Left colon (tissue), 2 donors: ENCODE measurements around the gene GSK3A. TPM values are rescaled to one million over a fixed set of nuclear protein-coding genes. Genes with fewer than 3 reads are reported as not detected.

Experiments used
- ATAC-seq: fragments of 200-7000 bp; cut with Tn5 transposase; one replicate; pipeline ENCODE4 v1.9.1; 2020; ENCODE audit warnings: mild to moderate bottlenecking, moderate library complexity
- DNase-seq, 2 donors: peaks; one replicate each; pipeline ENCODE4 v3.0.0-alpha.2; 2020
- intact Hi-C, 2 donors: fragments of 100-400 bp; cut with DNase I in 1 of 2; cut with micrococcal nuclease in 1 of 2; formaldehyde crosslinking; loops; one replicate each; pipeline versions ENCODE4 v1.11.2 to v1.14.0; 2022; cut with DNase I, micrococcal nuclease
- total RNA-seq, 2 donors: library from RNA; stranded (reverse); fragmentation: NEBNext Ultra II Directional; extraction: Animal tissue kit (Norgen Biotek cat#: 25700); gene quantifications; one replicate each; pipeline ENCODE4 v1.2.1, GENCODE V29; 2021
- donor health status: DM: no; HTN: no; CAD: no.
- donor health status: DM: yes; HTN: yes; CAD: no.

GSK3A gene
- total RNA-seq, 2 donors from 2014 or later = 40.9 to 43.3 TPM

DNA sequence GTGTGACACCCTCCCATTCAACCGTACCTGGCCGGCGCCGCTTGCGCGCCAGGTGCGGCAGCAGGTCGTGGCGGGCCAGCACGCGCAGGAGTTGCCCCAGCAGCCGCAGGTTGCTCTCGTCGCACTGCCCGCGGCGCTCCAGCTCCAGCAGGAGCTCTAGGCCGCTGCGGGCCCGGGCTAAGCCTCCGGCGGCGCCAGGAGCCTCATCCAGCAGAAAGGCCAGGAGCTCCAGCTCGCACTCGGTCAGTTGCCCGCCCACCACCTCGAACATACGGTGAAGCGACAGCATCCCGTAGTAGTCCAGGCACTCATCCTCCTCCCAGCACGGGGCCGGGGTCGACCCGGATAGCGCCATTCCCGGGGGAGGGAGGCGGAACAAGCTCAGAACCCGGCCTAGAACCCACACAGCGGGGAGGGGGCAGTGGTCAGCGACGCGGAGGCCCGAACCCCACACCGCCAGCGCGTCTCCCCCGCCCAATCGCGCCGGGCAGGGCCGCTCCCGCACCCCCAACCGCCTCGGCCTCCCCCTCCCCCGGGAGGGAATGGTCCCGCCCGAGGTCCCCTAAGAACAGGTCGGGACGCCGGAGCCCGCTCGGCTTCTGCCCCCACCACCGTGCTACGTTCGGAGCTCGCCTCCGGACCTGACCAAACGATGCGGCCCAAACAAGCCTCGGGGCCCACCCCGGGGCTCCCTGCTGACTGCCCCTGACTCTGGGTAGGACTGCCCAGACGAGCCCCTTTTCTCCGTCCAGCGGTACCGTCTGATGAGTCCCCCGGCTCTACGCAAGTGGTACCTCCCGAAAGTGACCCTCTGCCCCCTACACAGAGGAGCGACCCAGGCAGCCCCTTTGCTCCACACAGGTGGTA lies 25.5 kb downstream of the GSK3A start:
- DNase-seq (peak; percentile 43 to 62), ATAC-seq (peak; percentile 38)
- intact Hi-C loops = no loop called here

DNA sequence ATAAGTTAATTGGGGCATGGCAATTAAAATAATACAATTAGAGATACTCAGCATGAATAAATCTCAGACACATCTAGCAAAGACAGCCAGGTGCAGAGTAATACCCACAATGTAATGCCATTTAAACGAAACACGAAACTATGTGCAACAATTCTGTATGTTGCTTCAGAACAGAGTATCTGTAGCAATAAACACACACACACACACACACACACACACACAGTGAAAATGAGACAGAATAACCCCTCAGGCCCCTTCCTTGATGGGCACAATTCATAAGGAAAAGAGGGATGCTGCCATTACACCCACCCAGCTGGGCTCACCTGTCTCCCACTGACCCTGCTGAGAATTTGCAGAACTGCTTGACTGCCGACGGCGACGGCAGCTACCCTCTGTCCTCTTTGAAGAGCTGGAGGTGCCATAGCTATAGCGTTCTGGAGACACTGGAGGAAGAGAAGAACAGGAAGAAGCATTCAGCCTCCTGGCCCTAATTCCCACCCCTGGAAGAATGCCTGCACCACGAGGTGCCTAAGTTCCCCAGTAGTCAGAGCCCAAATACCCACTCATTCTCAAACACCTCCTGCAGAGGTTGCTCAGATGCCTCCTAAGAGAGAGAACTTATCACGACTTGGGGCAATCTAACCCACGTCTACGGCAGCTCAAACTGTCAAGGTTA lies 27.5 kb downstream of the GSK3A start:
- intact Hi-C loops = no loop called here

DNA sequence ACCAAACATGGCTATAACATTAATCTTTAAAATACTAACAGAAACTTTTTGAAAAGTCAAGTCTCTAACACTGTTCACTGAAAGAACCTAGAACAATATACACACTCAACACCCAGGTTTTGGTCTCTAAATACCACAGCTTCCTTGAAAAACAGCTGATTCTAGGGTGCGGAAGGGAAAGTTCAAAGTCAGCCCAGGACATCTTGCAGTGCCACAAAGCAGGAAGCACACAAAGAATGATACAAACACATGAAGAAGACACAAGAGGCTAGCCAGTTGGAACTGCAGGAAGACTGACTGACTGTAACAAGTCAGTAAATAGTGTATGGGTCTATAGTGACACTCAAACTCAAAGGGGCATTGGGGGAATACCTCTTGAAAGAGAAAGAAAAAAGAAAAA lies 29.5 kb downstream of the GSK3A start:
- intact Hi-C loops = no loop called here
- ATAC-seq (no peak), DNase-seq (no peak)

More for the DNA sequence above, 27.5 kb downstream of the GSK3A start:
- no peak for ATAC-seq
- no peak for DNase-seq

DNA sequence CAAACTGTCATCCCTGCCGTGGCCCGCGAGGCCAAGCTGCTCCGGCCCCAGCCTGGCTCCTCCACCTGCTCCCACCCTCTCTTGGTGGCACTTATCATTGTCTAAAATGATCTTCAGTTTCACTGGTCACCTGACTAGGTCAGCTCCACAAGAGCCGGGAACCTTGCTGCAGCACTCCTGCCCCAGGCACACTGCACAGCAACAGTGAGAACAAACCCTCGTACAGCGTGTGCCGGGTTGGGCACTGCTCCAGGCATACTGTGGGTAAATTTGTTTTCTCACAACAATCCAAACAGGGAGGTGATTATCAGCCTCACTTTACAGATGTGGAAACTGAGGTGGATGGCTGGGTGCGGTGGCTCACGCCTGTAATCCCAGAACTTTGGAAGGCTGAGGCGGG lies 33.8 kb downstream of the GSK3A start:
- no peak for ATAC-seq
- intact Hi-C loops = no loop called here
- no peak for DNase-seq

DNA sequence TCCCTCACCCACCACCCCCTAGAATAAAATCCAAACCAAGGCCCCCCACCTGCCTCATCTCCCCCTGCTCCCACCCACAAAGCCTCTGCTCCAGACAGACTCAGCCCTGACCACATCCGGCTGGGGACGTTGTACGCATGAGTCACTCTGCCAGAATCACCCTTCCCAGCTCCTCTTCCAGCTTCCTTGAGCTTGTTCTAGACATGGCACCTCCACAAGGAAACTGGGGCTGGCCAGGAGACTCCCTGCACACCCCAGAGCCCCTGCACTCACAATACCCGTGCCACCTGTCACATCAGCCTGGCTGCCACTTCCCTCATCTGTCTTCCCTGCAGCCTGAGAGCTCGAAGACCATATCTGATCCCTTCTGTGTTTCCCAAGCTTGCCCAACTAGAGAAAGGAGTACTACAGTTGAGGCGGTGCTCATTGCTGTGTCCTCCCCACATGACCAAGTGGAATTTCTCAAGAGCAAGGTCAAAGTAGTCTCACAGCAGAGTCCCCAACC lies 34.6 kb downstream of the GSK3A start:
- ATAC-seq = peak; percentile 68
- DNase-seq = no peak
- intact Hi-C loops = no loop called here

DNA sequence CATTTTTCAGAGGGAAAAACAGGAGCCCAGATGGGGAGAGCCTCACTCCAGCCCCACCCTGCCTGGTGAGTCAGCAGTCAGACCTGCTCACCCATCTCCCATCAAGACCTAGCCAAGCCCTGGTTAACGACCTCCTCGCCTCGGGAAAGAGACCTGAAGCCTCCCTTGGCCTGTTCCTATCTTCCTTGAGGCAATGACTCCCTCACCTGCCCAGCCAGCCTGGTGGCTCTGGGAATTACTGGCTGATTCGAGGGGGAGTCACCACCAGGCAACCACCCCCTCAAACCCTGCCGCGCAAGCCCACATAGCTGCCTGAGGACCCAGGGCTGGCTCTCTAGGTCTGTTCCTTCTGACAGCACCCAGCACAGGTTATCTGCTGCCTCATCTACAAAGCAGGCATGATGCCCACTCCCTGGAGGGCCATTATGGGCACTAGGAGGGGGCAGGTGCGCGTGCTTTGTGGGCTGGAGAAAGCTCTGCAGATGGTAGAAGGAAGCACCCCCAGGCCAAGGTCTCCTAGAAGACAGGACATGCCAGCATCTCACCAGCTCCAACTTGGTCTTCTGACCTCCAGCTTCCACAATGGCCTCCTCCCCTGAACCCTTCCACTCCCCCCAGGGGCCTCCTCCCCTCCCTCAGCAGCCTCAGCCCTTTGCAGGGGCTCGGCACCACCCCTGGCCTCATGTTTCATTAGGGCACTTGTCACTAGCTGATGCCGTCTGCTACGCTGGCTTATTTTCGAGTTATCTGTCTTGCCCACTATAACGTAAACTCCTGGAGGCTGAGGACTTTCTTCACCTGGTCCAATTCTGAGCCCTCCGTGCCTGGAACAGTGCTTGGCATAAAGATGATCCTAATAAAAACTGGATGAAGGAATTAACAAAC lies 35.3 kb downstream of the GSK3A start:
- ATAC-seq (peak; percentile 87), DNase-seq (peak in 1 of 2 donors; percentile 42)
- intact Hi-C loops = no loop called here

DNA sequence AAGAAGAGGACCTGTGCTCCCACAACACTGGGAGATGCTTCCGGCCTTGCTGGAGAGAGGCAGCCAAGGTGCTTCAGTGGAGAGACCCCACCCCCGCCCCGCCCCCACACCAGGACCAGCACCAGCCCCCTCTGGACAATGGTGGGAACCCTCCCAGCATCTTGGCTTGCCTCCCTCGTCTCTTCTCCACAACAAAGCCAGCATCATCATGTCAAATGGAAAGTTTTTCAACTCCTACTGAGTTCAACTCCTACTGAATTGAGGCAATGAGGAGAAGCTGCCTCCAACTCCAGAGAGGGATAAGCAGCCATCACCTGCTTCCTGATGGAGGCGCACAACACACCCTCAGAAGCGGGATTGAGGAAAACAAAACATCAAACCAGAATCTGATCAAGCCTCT lies 37.7 kb downstream of the GSK3A start:
- intact Hi-C loops = no loop called here
- no peak for DNase-seq
- ATAC-seq = no peak

DNA sequence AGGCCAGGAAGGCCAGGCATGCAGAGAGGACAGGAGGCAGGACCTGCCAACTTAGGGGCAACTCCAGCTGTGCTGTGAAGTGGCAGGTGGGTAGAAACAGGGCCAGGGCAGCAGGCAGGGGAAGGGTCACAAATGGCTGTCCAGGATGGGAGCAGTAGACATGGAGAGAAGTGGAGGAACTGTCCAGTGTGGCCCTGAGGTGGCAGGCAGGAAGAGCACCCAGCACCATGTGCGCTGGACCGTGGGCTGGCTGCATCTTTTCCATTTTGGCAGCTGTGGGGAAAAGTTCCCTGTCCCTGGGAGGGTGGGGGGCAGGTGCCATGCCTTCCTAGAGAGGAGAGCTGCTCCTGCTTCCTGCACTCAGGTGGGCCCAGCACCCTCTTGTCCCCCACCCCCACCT lies 38.7 kb downstream of the GSK3A start:
- DNase-seq (no peak), ATAC-seq (no peak)
- intact Hi-C loops = no loop called here

DNA sequence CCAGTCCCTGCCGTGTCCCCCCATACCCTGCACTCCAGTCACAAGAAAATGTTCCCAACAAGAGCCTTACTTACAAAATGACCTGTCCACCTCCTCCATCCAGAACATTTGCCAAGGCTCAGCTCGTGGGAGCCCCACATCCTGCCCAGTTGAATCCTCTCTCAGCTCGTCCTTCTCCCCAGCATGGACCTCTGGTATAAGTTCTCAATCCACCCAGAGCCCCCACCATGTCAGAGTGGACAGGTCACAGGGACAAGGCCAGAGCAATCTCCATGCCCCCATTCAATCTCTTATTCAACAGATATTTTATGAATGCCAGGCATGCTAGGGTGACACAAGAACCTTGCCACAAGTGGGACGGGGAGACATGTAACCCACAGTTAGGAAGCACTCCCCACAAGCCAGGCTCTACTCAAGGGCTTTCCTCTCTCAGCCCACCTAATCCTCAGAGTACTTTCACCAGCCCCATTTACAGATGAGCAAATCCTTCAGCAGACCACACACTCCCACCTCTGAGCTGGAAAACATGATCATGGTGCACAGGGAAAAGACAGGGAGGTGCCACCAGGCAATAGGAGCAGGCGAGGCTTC lies 40.0 kb downstream of the GSK3A start:
- no peak for ATAC-seq
- DNase-seq = no peak
- intact Hi-C loops = no loop called here

DNA sequence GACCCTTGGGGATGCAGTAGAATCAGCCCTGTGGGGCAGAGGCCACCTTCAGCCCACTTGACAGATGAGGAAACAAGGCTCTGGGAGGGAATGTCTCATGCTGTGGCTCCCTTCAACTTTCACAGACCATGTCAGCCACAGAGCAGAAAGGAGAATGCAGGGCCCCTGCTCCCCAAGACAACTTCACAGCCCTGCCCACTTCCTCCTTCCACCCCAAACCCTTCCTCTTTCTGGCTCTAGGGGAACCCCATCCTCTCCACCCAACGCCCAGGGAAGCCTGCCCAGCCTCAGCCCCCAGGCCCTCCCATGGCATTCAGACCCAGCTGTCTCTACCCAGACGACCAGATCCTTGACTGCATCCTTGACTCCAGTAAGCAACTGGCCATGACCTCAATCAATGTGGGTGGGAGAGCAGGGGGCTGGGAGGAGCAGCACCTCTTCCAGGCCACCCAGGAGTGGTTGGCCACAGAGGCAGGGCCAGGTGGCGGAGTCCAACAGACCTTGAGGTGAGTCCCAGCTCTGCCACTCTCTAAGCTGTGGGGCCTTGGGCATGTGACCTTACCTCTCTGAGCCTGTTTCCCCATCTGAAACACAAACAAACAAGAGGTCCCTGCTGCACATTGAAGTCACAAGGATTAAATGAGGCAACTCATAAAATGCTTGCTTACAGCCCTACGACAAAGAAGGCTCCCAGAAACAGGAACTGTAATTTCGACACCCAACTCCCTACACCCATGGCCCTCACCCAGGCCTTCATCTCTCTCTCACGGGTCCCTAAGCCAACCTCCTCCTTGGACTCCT lies 40.7 kb downstream of the GSK3A start:
- peak; percentile 4 for ATAC-seq
- peak in 1 of 2 donors; percentile 50 for DNase-seq
- intact Hi-C loops = no loop called here

DNA sequence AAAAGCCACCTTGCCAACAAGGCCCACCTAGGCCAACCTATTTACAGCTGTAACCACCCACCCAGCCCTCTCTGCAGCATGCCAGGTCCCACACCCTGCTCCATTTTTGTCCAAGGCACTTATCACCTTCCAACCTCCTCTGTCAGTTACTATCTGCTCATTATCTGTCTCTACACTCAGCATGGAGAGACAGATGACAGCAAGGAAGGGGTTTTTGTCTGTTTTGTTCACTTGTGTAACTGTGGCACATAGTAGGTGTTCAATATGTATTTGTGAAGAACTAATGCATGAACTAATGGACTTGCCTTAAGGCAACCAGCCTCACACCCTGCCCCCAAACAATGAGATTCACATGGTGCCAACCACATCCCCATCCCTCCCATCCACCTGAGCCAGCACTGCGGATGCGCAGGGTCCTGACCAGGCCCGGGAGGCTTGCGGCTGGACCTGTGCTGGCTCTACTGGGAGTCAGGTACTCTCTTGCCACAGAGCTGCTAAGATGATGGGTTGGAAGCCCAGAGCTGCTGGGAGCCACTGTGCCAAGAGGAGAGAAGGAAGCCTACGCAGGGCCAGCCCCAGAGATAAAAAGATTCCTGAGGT lies 42.2 kb downstream of the GSK3A start:
- DNase-seq (no peak), ATAC-seq (no peak)
- intact Hi-C loops = no loop called here

DNA sequence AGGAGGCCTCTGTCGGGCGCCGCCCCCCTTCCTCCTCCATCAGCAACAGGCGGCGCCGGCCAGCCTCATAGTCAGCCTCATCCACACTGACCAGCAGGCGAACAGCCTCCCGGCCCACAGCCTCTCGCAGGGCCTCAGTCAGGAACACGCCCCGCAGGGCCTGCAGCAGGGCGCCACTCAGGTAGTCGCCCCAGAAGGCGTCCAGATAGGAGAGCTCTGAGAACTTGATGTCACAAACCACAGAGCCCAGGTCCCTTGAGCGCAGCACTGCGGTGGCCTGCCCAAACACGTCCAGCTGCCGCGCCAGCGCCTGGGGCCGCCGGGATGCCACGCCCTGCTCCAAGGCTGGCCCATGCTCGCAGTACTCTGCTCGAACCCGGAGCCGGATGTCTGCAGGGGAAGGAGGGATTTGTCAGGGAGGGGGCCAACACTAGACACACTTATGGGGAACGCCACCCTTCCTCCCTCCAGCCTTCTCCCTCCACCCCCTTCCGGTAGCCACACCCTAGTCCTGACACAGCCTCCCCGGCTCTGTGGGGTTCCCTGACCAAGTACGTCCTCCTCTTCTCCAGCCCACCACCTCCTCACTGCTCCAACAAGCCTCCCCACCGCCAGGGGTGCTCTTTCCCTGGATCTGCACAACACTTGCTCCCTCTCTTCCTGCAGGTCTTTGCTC lies 42.8 kb downstream of the GSK3A start:
- ATAC-seq = peak; percentile 12
- intact Hi-C loops = no loop called here
- peak; percentile 43 to 62 for DNase-seq

DNA sequence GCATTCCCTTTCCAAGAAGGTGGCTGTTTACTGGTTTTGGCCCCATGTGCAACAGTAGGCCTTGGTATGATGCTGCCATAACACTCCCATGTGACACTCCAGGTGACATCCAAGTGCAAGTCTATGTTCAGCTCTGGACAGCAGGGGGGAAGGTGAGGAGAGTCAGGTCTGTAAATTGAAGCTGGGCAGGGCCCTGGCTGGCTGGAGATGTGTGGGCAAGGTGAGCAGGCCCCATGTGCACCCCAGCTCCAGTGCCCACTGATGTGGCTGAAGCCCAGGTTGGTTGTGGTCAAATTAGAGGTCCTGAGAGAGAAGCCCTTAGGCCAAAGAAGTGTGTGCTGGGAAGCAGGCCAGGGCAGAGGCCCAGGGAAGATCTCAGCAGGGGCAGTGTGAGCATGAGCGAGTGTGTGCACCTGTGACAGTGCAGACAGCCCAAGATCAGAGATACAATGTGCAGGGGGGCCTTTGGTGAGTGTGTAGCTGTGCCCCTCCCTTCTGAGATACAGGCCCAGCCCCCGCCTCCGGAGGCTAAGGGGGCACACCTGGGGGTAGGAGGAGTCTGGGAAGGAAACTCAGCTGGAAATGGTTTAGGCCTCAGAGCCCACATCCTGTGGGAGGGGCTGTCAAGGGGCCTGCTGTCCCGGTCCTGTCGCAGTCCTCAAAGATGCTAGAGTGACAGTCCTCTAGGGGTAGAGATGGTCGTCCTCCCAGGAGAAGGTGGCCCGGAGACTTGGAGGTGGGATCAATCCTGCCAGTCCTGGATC lies 43.5 kb downstream of the GSK3A start:
- peak; percentile 22 for ATAC-seq
- peak; percentile 54 to 60 for DNase-seq

DNA sequence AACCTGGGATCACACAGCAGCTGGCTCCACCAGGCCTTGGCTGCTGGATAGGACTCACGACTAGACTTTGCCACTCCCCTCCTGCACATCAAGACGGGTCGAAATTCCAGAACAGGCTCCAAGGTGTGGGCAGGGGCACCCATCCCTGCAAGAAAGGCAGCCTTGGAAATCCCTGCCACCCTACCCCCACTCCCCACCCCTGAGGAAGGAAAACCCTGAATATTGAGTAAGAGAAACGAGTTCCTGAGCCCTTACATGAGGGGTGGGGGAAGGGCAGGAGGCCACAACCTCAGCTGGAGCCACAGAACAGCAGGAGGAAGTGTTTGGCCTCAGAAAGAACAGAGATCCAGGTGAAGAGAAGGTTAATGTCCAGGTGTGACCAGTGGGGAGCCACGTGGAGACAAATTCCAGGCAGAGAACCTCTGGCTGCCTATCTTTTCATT lies 45.0 kb downstream of the GSK3A start:
- peak; percentile 49 for ATAC-seq
- peak; percentile 44 to 46 for DNase-seq
- intact Hi-C loops = no loop called here

More for the DNA sequence above, 43.5 kb downstream of the GSK3A start:
- intact Hi-C loops = no loop called here

DNA sequence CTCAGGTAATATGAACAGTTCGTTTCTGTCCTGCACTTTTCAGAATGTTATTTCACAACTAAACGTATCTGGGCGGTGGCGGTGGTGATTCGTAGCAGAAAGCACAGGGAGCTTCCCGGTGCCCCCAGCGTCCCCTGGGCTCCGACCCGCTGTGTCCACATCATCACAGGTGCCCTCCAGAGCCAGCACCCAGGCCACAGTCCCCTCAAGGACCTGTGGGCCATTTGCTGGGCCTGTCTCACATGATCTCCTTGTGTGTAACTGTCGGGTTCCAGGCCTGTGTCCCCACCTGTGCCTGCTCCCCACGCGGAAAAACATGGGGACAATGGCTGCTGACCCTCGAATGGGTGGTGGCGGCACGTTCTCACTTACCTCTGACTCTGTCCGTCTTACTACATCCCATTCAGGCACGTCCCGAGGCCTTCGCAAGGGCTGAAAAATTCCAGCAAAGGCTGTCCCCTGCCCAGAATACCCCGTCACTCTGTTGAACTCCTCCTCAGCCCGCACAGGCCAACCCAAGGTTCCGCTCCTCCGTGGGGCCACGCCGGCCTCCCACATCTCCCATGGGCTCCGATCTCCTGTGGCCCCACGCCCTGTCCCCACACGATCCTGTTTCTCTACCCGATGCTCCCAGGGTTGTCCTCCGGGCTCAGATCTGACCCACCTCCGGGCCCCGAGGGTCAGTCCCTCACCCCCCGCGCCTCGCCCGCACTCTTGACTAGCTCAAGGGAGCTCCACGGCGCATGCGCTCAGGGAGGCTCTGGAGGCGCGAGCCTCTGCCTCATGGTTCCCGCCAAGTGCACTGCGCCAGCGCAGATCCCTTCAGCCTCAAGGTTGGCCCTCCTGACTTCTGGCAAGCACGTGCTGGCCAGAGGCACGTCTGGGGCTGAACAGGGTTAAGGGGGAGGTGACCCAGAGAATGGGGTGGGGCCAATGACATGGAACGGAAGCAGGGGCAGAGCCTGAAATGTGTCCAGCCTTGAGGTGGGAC lies 46.1 kb downstream of the GSK3A start:
- ATAC-seq (no peak), DNase-seq (no peak)
- intact Hi-C loops = no loop called here
